HG03196 (cell line): ENCODE data around the gene ITGA11.

Experiments
- ATAC-seq: cut with Tn5 transposase; IDR thresholded peaks from one replicate; pipeline ENCODE4 v1.9.1; 2021; ENCODE audit not compliant: unreplicated experiment

Gene ITGA11

DNA sequence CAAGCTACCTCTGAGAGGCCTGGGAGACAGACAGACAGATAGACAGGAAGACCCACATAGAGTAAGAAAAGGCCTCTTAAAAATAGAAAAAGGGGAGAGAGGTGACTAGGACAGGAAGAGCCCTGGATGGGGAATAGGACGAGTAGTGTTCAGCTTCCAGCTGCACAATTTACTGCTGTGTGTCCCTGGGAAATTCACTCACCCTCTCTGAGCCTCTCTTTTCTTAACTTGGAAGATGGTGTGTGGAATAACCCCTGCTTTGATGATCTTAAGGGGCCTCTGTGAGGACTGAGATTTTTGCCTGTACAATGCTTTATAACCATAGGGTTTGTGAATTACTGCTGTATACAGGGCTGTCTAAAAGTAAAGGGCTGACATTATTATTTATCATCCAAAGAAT lies 116.9 kb downstream of the ITGA11 start:
- no peak for ATAC-seq

DNA sequence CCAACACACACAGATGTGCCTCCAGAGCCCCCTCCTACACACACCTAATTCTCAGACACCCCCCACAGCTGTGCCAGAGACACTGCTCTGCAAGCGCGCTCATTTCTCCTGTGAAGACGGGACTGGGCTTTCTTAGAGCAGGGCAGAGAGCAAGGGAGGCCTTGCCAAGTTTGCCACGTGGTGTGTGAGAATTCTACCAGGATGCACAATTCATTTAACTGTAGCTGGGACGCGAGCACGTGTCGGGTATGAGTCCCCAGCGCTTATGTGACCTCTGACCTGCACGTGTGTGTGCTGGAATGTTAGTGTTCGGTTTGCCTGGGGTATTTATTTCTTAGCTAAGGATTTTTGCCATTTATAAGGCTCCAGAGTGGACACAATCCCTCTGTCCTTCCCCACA lies 117.4 kb downstream of the ITGA11 start:
- no peak for ATAC-seq

DNA sequence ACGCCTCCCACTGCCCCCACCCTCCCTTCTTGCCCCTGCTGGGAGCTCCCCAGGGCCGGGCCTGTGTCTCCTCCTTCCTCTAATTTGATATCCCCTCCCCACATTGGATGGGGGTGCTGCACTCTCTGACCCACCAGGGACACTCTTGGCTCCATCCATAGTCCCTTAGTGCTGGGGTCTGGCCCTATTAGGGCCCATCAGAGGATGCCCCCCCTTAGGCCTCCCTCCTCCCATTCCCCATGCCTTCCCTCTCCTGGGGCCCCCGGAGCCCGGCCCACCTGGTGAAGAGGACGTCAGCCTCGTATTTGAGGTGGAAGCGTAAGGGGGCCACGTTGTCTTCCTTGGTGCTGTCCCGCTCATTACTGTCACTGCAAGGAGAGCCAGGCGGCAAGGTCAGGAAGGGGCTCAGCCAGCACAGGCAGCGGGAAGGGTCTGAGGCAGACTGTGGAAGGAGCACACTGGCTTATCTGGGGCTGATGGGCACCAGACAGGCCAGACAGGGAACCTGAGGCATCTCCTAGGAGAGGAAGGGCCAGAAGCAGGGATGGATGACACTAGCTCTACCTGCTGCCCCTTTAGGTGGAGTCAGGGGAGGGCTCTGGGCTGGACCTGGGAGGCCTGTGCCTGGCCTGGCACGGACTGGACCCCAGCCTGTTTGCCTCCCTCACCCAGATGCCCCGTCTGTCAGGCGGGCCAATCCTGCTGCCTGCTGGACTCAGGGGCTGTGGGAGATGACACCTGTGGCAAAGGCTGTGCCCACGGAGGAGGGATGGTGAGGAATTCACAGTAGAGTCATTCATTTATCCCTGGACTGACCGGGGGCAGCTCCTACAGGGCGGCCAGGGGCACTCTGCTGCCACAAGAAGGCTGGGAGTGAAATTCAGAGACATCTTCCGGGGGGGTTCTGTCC lies 118.2 kb downstream of the ITGA11 start:
- ATAC-seq = no peak

DNA sequence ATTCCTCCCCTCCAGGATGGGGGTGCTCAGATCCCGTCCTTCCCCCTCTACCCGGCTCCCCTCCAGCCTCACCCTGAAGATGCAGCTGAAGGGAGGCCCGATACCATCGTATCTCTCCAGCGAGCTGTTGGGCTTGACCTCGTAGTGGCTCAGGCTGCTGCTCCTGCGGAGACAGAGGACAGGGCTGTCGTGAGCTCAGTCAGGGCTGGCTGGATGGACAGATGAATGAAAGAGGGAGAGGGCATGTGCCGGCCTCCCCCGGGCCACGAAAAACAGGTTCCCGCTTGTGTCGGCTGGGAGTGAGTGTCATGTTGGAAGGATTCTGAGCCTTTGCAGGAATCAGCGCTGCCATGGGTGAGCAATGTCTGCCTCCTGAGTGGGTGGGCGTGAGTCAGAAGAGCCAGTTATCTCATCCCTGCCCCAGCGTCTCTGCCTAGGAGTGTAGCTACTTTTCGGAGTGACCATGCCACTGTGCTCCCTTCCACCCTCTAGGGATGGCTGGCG lies 119.2 kb downstream of the ITGA11 start:
- ATAC-seq = no peak

DNA sequence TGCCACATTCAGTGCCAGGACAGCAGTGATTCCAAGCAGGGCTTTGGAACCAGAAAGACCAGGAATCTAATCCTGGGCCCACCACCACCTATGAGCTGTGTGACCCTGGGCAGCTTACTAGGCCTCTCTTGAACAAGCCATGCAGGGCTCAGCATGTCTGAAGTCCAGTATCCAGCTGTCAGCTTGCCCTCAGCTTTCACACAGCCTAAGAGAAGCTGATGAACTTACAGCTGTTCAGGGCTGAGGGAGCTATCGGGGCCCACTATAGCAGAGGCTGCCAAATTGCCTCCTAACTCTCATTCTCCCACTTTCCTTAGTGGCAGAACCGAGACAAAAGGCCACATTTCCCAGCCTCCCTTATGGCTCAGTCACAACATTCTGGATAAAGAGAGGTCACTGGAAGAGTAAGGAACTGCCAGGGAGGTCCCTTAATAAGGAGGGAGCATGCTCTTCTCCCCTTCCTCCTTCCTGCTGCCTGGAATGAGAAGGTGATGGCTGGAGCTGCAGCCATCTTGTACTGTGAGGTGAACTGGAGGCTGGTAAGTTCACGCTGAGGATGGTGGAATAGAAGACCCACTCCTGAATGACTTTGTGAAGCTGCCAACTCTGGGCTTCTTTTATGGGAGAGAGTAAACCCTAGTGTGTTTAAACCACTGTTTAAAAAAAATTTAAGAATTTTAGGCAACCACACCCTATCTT lies 120.0 kb downstream of the ITGA11 start:
- ATAC-seq = no peak

DNA sequence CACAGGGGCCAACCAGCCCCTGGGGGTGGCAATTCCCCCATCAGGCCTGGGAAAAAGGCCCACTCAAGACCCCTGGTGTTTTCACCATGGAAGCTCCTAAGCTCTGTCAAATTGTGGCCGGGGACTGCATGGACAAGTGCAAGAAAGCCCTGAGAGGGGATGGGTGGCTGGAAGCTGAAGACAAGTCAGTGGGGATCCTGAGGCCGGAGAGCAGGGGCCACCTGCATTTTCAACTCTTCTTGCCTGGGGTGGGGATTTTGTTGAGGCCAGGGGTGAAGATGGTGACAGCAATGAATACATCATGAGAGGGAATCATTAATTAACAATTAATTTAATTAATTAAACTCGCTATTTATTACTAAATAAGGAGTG lies 120.5 kb downstream of the ITGA11 start:
- ATAC-seq = no peak

DNA sequence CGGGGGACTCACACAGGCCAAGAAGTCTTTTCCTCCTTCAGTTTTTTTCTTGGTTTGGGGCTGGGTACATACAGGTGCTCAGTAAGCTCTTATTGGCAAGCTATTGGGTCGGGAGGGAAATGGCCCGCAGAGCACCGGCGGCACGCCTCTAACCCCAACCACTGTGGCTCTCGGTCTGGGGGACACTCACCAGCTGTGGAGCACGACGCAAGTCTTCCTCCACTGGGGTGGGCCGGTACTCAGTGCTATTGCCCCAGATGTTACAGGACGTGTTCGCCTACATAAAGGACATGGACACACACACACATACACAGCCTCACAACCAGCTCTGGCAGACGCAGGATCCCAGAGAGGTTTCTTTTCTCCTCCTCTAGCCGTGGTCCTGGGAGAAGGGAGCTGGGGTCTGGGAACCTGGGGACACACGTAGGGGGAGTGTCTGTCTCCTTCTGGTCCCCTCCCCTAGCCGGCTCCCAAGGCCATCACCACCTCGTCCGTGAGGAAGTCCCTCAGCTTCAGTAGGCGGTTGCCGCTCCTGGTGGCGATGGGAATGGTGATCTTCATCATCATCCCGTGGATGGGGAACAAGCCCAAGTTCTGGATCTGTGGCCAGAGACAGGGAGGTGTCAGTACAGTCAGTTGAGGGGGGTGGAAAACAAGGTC lies 121.0 kb downstream of the ITGA11 start:
- no peak for ATAC-seq

DNA sequence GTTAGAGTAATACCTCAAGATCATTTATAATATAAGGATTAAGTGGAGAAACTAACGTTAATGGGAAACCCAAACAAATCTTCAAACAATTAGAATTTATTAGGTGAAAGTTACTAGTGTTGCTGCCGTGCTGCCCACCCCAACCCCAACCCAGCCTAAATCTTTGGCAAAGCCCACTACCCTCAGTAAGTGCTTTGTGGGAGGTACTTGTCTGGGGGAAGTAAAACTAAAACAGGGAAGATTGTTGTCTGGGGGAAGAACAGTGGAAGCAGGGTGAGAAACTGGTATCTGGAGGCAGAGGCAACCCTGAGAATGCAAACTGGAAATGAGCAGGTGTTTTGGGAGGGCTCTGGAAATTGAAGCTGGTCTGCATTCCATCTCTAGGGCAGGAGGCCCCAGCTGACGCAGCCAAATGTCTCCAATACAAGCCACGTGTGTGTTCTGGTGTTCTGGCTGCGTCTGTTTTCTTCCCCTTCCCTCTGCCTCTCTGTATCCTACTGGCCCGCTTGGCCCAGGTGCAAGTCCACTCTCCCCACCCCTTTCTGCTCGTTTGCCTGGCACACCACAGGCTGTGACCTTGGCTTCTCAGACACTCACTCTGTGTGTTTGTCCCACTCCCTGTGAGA lies 121.7 kb downstream of the ITGA11 start:
- ATAC-seq = no peak

DNA sequence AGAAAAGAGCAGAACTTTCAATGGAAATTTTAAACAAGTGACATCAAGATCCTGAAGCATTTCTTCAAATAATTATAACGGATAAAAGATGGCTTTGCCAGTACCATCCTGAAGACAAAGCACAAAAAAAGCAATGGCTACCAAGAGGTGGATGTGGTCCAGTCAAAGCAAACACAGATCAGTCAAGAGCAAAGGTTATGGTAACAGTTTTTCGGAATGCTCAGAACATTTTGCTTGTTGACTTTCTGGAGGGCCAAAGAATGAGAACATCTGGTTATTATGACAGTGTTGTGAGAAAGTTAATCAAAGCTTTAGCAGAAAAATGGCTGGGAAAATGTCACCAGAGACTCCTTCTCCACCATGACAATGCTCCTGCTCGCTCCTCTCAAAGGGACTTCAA lies 122.9 kb downstream of the ITGA11 start:
- ATAC-seq = no peak

DNA sequence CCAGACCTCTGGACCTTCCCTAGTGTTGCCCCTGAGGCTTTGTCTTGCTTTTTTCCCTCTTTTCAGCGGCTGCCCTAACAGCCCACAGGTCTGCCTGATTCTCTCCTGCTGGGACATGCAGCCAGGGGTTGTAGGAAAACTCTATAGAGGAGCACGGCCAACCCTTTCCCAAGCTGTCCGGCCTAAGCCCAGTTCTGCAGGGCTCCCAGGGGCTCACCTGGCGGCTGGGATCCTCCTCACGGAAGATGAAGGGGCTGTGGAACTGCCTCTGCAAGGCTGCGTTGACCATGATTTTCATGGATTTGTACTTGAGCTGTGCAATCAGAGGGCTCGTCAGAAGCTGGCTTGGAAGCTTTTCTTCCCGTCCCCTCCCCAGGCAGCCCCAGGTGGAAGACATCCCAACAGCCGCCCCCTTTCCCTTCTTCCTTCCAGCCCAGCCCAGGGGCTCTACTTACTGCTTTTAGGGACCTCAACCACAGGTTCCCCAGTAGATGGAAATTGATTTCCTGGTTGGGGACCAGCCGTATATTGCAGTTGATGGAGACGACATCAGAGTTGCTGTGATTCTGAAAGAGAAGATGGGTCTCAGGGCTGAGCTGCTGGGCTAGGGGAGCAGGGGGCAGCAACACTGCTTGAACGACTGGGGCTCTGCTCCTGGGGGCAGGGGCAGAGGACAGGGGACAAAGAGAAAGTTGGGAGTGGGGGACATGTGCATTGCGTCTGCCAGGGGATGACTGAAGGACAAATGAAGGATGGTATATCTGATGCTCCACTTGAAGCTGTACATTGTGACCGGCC lies 124.6 kb downstream of the ITGA11 start:
- no peak for ATAC-seq

DNA sequence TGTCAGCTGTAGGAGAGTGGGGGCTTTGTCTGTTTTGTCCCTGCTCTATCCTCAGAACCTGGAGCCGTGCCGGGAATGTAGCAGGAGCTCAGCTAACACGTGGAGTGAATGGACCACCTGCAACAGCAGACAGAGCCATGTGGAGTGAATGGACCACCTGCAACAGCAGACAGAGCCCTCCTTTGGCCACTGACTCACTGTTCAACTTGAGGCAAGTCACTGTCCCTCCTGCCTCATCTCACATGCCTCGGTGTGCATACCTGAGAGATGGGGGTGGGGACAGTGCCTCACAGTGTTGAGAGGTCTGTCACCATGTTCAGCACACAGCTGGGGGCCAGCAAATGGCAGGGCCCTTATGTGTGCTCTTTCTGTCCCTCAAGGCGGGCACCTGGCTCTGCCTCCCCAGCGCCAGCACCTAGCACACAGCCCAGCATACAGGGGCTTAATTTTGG lies 126.5 kb downstream of the ITGA11 start:
- no peak for ATAC-seq

DNA sequence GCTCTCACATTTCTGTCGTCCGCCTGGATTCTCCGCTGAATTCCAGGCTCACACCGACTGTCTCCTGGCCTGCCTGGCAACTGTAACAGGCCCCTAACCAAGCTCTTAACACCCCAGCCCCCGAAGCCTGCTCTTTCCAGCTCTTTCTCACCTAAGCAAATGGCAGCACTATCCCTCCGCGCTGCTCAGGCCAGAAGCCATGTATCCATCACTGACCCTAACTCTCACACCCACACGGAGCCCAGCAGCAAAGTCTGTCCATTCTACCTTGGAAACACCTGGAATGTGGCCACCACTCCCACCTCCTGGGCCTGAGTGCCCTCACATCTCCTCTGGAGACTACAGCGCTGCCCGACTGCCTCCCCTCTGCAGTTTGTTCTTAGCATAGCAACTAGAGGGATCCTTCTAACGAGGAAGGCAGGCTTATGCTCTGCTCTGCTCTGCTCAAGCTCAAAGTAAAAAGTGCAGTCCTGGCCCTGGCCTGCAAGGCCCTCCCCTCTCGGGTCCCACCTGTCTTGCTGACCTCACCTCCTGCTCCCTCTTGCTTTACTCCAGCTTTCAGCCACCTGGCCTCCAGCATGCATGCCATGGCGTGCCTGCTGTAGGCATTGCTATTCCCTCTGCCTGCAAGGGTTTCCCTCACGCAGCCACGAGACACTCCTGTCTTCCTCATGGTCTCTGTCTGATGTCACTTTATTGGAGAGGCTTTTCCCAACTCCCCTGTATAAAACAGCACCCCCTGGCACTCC lies 127.2 kb downstream of the ITGA11 start:
- ATAC-seq = no peak

DNA sequence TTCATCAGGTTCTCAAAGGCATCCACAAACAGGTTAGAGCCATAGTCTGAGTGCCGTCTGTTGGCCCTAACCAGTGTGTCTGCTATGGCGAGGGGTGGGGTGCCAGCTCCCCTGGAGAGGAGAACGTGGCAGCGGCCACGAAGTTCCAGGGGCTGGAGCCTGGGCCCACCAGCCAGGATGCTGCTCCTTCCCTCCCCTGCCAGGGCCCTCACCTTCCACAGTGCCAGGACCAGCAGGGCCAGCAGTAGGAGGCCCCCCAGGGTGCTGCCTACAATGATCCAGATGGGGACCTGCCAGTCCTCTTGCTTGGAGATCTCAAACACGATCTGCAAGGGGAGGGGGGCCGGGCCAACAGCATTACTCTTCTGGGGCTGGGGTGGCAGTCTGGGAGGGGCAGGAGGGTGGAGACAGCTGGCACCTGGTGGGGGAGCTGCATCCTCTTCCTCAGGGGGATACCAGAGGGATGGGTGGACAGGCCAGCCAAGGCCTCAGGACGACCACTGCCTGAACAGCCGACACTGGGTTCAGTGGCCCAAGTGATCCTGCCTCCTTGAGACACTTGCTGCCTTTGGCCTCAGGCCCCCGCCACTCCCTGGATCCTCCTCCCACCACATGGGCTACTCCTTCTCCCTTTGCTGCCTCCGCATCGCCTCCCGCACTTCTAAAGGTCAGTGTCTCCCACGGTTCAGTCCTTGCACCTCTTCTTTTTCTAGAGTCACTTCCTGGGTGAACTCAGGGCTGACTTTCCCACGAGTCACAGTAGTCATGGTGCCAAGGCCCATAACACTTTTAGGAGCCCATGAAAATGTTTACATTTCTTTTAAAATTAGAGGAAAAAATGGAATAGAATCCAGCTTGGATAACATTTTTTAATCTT lies 128.2 kb downstream of the ITGA11 start:
- ATAC-seq = no peak

DNA sequence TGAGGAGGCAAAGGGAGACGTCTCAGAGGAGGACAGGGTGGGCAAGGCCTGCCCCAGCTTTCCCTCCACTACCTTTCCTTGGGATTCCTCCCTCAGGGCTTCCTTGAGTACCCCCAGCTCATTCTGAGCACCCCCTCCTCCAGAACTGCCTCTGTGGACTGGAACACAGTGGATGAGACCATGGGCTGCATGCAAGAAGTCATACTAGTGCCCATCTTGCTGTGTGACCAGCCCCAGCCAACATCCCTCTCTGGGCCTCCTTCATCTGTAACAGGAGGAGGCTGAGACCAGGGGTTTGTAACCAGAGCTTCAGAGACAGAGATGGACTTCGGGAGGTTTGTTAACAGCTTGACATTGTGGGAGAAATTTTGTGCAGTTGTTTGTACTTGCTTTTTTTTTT lies 128.8 kb downstream of the ITGA11 start:
- no peak for ATAC-seq

DNA sequence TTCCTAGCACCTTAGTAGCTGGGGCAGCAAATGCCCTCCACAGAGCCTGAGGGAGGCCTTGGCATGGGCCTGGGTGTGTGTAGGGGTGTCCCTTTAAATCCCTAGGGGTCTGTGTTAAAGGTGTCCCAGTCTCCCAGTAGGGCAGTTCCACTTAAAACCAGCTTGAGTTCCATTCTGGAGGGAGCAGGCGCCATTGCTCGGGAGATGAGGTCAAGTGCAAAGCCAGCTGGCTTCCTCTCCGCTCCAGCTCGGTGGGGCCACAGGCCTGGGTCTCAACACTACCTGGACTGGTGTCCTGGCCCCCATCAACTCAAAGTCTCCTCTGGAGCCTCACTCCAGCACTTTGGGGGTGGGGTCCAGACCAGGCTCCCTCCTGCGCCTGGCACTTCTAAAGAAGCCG lies 129.2 kb downstream of the ITGA11 start:
- no peak for ATAC-seq

DNA sequence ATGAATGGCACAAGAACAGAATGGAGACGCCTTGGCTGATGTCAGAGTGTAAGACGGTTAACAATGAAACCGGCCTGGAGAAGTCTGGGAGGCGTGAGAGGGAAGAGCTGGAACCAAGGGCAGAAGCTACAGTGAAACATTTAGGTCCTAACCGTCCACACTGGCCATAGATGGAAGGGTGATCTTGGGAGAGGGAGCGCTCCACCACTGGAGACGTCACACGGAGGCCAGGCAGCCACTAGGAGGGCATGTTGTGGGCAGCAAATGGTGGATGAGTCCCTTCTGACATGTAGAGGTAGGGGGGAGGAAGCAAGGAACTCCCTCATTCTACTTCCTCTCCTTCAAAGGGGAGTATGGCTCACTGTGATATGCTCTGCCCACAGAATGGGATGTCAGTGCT lies 130.7 kb downstream of the ITGA11 start:
- ATAC-seq = no peak

DNA sequence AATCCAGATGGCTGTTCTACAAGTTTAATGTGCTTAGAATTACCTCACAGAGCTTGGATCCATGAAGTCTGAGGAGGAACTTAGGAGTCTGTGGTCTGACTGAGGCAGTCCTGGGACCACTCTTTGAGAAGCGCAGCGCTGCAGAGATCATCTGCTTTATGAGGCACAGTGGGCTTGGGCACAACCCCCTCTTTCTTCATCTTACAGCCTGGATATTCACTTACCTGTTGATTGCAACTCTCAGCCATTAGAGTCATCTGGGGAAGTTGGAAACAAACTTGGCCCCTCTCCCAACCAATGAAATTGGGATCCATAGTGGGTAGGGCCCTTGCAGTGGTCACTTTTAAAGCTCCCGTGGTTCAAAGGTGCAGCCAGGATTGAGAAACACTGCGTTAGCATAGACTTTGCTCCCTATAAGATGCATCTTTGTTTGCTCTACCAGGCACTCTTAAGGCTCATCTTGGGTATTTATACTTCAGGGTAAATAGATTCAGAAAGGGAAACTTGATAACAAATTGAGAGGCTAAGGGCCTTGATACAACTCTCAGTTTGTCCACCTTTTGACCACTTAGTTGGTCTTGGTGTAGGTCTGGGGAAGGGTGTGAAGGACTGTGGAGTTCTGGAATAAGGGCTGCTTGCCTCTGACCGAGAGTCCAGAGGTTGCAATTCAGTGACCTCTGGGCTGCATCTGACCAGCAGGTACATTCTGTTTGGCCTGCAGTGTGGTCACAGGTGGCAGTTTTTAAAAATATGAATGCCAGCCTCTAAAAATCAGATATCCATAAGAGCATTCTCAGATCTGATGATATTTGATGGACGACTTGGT lies 131.6 kb downstream of the ITGA11 start:
- no peak for ATAC-seq

DNA sequence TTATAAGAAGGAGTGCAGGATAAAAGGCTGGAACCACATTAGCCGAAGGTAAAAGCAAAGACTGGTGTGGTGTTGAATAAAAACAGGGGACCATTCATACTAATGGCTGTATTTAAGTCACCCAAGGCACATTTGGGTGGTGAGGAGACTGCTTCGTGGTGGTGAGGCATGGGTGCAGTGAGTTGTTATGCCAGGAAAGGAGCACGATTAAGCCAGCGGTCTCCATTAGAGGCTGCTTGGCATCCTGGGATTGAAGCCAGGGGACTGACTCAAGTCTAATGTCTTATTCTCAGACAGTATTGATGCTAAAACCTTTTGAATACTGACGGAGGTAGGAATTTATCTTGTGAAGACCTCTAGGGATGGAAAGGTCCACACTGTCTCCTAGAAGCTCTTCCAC lies 132.5 kb downstream of the ITGA11 start:
- ATAC-seq = no peak
